ENCODE results near the gene SMAD3.
"Not testable (repeated sequence)": the region's sequence is repeated elsewhere in the genome, so short reads cannot be mapped to it uniquely, and the experiment has no call there.

SMAD3 gene

GRCh38 chr15:67068710-67069400, 3.5 kb downstream of the SMAD3 start:
- in situ Hi-C loops (cut with HindIII; ENCODE audit: low pct_unique_long_range_greater_than_20kb, low sequenced_read_pairs) = no loop called here
- no peak for DNase-seq (ENCODE audit: low read depth in 1 of 2, low spot score in 1 of 2)
- no peak for TF ChIP-seq JUND (IDR thresholded peaks at IDR 0.05; ENCODE audit: low read depth)

DNA sequence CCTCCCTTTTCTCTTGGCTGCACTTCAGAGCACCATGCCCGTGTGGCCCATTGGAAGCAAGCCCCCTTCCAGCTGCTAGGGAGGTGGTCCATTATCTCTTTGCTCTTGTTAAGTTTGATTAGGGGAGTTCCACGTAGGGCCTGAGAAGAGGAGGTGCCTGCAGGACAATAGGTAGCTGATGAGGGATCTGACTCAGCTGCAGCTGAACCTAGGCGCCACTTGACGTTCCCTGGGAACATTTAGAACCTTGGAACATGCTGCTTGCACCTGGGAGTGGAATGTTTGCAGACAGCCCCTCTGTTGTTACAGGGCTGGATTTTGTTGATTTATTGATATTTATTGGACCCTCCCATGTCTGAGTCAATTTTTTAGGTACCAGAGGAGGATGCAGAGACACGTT, 4.7 kb downstream of the SMAD3 start:
- TF ChIP-seq JUND (IDR thresholded peaks at IDR 0.05; ENCODE audit: low read depth) = no peak
- DNase-seq (ENCODE audit: low read depth in 1 of 2, low spot score in 1 of 2) = no peak
- in situ Hi-C loops (cut with HindIII; ENCODE audit: low pct_unique_long_range_greater_than_20kb, low sequenced_read_pairs) = no loop called here

GRCh38 chr15:67070892-67071664, 5.7 kb downstream of the SMAD3 start:
- in situ Hi-C loops (cut with HindIII; ENCODE audit: low pct_unique_long_range_greater_than_20kb, low sequenced_read_pairs) = no loop called here
- DNase-seq (ENCODE audit: low read depth in 1 of 2, low spot score in 1 of 2) = no peak
- no peak for TF ChIP-seq JUND (IDR thresholded peaks at IDR 0.05; ENCODE audit: low read depth)

DNA sequence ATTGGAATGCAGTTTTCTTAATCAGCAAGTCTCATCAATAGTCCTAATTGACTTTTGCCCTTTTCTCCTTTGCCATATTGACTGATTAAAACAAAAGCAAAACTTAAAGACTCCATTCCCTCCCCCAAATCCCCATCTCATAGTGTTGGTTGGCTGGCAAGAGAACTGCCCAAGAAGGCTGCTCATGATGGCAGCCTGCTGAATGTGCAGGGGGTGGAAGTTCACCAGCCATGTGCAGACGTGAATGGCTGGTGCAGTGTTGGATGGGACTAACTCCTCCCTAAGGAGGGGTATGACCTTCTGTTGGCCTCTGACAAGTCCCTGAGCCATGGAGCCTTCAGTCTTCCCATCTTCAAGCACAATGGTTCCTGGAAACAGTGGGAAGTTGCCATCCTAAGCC, 7.0 kb downstream of the SMAD3 start:
- in situ Hi-C loops (cut with HindIII; ENCODE audit: low pct_unique_long_range_greater_than_20kb, low sequenced_read_pairs) = no loop called here
- no peak for DNase-seq (ENCODE audit: low read depth in 1 of 2, low spot score in 1 of 2)
- TF ChIP-seq JUND (IDR thresholded peaks at IDR 0.05; ENCODE audit: low read depth) = no peak

DNA sequence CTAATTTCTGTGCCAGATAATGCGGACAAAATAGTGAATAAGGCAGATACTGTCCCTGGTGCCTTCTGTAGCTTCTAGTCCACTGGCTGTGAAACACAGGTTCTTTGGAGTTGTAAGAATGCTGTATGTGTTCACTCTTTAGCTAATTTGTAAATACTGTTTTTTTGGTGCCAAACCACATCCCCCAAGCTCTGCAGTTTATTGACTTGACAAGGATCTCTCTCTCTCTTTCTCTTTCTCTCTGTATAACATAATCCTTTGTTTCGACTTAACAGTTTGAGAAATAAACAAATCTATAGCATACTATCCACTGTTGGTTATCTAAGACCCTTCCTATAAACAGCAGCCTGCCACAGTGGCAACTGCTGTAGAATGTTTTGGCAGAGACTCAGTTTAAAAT, 7.6 kb downstream of the SMAD3 start:
- in situ Hi-C loops (cut with HindIII; ENCODE audit: low pct_unique_long_range_greater_than_20kb, low sequenced_read_pairs) = no loop called here
- DNase-seq (ENCODE audit: low read depth in 1 of 2, low spot score in 1 of 2) = no peak

DNA sequence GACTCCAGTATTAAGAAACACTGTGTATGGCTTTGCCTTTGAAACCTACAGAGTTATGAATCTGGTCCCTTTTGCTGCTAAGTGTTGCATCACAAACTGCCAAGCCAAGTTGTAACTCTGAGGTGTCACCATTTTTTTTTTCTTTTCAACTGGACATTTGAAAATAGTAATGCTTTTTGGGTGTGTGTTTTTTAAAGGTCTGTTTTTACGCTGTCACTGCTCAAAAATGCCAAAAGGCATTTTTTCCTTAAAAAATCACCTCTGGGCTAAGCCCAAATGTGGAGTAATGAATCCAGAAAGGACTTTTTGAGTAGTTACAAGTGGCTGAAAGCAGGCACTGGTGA, 9.5 kb downstream of the SMAD3 start:
- in situ Hi-C loops (cut with HindIII; ENCODE audit: low pct_unique_long_range_greater_than_20kb, low sequenced_read_pairs) = no loop called here
- TF ChIP-seq JUND (IDR thresholded peaks at IDR 0.05; ENCODE audit: low read depth) = no peak
- no peak for DNase-seq (ENCODE audit: low read depth in 1 of 2, low spot score in 1 of 2)

More for the DNA sequence above, 7.6 kb downstream of the SMAD3 start:
- TF ChIP-seq JUND (IDR thresholded peaks at IDR 0.05; ENCODE audit: low read depth) = no peak

GRCh38 chr15:67075555-67076135, 10.2 kb downstream of the SMAD3 start:
- in situ Hi-C loops (cut with HindIII; ENCODE audit: low pct_unique_long_range_greater_than_20kb, low sequenced_read_pairs) = not testable (repeated sequence)

DNA sequence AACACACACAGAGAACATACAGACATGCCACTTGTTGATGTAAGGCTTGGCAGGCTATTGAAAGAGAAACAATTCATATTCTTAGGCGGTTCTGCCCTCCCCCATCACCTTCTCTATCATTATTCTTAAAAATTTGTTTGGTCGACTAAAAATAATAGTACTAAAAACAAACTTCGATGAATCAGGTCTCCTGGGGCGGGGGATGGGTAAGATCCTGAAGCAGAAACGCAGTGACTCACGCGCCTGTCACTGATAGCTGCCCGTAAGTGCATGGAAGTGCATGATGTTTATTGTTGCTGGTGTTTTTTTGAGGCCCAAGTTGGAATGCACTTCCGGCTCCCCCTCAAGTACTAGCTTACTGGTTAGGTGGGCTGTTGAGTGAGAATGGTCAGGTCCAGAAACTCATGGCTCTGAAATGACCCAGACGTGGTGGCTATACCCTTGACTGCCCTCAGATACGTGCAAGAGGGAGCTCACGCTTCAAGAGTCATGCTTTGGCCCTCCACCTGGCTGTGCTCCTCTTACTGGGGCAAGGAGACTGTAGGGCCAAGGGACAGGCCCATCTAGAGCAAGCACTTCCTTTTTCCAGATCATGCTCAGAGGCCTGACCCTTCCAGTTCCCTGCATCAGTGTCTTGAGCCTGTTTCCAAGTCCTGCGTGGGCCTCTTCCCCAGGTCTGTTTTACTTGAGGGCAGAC, 10.9 kb downstream of the SMAD3 start:
- in situ Hi-C loops (cut with HindIII; ENCODE audit: low pct_unique_long_range_greater_than_20kb, low sequenced_read_pairs) = no loop called here
- no peak for DNase-seq (ENCODE audit: low read depth in 1 of 2, low spot score in 1 of 2)
- no peak for TF ChIP-seq JUND (IDR thresholded peaks at IDR 0.05; ENCODE audit: low read depth)

More at GRCh38 chr15:67075555-67076135, 10.2 kb downstream of the SMAD3 start:
- not testable (repeated sequence) for DNase-seq (ENCODE audit: low read depth in 1 of 2, low spot score in 1 of 2)

DNA sequence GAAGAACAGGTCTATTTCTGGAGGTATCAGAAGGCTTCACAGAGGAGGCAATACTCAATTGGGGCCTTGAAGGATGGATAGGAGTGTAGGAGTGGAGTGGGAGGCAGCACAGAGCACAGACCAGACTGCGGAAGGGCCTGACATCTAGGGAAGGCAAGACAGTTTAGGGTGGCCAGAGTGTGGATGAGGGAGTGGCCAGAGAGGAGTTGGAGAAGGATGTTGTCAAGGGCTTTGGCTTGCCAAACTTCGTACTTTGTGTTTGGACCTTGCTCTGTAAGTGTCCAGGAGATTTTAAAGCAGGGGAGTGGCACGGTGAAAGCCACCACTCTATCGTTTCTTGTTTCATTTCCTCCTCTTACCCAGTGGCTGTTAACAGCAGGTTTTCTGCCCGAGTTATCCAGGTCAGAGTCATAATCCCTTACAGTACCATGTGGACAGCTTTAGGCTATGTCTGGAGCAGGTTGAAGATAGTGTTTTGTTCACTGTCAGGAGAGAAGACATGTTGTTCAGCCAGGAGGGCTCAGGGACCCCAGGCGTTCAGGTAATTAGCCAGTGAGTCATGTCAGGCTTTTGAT, 12.3 kb downstream of the SMAD3 start:
- in situ Hi-C loops (cut with HindIII; ENCODE audit: low pct_unique_long_range_greater_than_20kb, low sequenced_read_pairs) = no loop called here
- TF ChIP-seq JUND (IDR thresholded peaks at IDR 0.05; ENCODE audit: low read depth) = no peak
- no peak for DNase-seq (ENCODE audit: low read depth in 1 of 2, low spot score in 1 of 2)

DNA sequence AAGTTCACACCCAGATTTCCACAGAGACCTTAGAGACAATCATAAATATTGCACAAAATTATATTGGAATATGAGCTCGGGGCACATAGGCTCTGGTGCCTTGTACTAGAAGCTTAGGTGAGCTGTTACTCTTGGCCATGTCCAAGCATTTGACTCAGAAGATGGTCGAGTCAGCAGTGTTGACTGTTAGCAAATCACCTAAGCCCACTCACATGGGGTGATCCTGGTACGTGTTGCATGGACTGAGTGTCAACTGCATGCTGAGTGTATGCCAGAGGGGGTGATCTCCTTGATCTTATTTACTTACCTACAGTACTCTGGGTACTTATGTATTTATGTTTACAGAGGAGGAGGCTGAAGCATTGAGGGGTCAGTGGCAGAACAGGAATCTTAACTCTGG, 14.0 kb downstream of the SMAD3 start:
- no peak for DNase-seq (ENCODE audit: low read depth in 1 of 2, low spot score in 1 of 2)
- TF ChIP-seq JUND (IDR thresholded peaks at IDR 0.05; ENCODE audit: low read depth) = no peak

DNA sequence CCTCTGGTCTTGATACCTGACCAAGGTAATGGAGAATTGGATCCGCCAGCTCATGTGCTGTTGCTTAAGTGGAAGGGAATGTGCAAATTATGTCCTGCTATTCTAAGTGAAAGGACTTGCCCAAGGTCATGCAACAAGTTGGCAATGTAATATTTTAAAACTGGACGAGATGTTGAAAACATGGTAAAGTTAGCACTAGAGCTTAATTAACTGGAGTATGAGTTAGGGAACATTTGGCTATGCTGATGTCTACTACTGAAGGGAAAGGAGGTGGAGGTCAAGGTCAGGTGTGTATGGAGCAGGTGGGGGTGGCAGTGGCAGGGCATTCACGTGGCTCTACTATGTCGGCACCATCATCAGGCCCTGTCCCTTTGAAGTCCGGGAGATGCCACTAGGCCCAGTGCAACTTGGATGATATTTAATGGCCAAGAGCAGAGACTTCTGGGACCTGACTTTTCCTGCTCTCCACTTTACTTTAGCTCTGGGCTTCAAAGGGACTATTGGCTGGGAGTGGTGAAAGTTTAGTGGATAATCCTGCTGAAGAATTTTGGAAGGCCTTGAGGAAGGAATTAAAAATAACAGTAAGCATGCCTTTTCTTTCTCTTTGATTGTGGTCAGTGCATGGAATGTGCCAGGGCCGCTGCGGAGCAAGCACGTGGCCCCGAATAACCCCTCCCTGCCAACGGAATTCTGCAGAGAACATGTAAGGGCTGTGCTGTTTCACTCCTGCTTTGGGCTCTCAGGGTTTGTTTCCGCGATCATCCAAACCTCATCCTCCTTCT, 14.9 kb downstream of the SMAD3 start:
- no peak for DNase-seq (ENCODE audit: low read depth in 1 of 2, low spot score in 1 of 2)
- no peak for TF ChIP-seq JUND (IDR thresholded peaks at IDR 0.05; ENCODE audit: low read depth)
- in situ Hi-C loops (cut with HindIII; ENCODE audit: low pct_unique_long_range_greater_than_20kb, low sequenced_read_pairs) = no loop called here

More for the DNA sequence above, 14.0 kb downstream of the SMAD3 start:
- in situ Hi-C loops (cut with HindIII; ENCODE audit: low pct_unique_long_range_greater_than_20kb, low sequenced_read_pairs) = no loop called here

DNA sequence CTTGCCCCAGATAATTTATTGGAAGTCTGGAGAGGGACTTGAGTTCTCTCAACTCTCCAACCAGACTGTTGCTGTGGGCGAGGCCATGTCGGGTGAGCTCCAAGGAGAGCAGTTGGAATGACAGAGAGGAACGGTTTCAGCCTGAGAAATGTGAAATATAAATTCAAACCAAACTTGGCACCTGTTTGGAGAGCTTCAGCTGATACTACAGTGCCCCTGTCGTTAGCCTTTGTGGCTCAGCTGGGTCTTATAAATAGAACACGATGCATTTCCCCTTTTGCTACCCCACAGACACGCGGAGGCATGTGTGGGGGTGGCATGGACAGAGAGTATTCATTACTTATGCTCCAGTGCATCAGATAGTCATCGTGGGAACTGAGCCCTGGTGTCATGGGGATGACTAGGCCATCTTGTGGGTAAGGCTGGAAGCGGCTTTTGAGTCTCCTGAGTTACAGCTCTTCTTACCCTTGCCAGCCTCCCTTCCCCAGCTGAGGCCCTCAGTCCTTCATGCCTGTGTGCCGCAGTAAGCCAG, 15.6 kb downstream of the SMAD3 start:
- in situ Hi-C loops (cut with HindIII; ENCODE audit: low pct_unique_long_range_greater_than_20kb, low sequenced_read_pairs) = no loop called here
- DNase-seq (ENCODE audit: low read depth in 1 of 2, low spot score in 1 of 2) = no peak
- no peak for TF ChIP-seq JUND (IDR thresholded peaks at IDR 0.05; ENCODE audit: low read depth)
